ENCODE data around the gene NCR2. TPM values are rescaled to one million over a fixed set of nuclear protein-coding genes. Genes with fewer than 3 reads are reported as not detected.

Gene NCR2
- total and polyA plus RNA-seq, 9 of the 15 experiments (the other 6 are each of a cell fraction or from before 2014, with no cell fraction given): not detected

GRCh38 chr6:41375598-41376151 is 40.3 kb downstream of the NCR2 start:
- FAIRE-seq (no peak), DNase-seq (ENCODE audit: extremely low read depth in 1 of 4, low spot score in 3 of 4) (no peak), ATAC-seq (no peak)
- ChIA-PET CTCF (ENCODE audit: low intra/inter-chr PET ratio) (no interaction called here), POLR2A (interaction anchor here (0.7 kb wide), 1 partner anchor 1721 kb away, joined by 4 read pairs; no protein-coding TSS in a partner anchor)
- BruUV-seq (replicated peaks): no TSS peak
- no peaks in the 10 kb centered on the region for H3K9me1 ChIP-seq (ENCODE audit: control insufficient read depth, insufficient read depth, low read length)
- H3K27ac ChIP-seq (ENCODE audit: extremely low read depth, low read depth, low read length): no peak overlapping the region
- in situ Hi-C loops (cut with MboI): no loop called here
- peaks cover 0 to 26% of the 10 kb centered on the region in 2 experiments; a peak in 2 of 5 replicates for H3K4me1 ChIP-seq (replicated peaks in 1 of 2; ENCODE audit: control insufficient read depth in 2 of 2, insufficient read depth in 2 of 2, low read length in 2 of 2)
- no peak overlapping the region for H2AFZ ChIP-seq (ENCODE audit: low read depth, low read length)
- WGBS (ENCODE audit: insufficient coverage, low coverage, missing lambda C conversion rate): 2% methylated on average over 25 of the region's 30 CpGs
- no peaks in the 10 kb centered on the region for H4K20me1 ChIP-seq (replicated peaks; ENCODE audit: control insufficient read depth, insufficient read depth, low read length)
- H3K36me3 ChIP-seq (ENCODE audit: control insufficient read depth, insufficient read depth, low read length): no peaks in the 10 kb centered on the region
- H3K4me2 ChIP-seq (ENCODE audit: insufficient read depth, low read length): no peak overlapping the region
- intact Hi-C loops (cut with micrococcal nuclease): no loop called here
- H3K79me2 ChIP-seq (ENCODE audit: control insufficient read depth, insufficient read depth, low read length): no peaks in the 10 kb centered on the region
- no peak overlapping the region for H3K4me3 ChIP-seq
- H3K9me3 ChIP-seq (replicated peaks; ENCODE audit: control insufficient read depth, insufficient read depth, low read depth, low read length): no peaks in the 10 kb centered on the region
- no peak overlapping the region for H3K9ac ChIP-seq (ENCODE audit: insufficient read depth in 1 of 2, low read depth in 2 of 2, low read length in 2 of 2)
- peaks cover 39 to 62% of the 10 kb centered on the region in 2 experiments for H3K27me3 ChIP-seq (ENCODE audit: control insufficient read depth in 2 of 2, insufficient read depth in 2 of 2, low read length in 2 of 2)
- TF ChIP-seq CLOCK (CRISPR knock-in tag; IDR thresholded peaks at IDR 0.05; ENCODE audit: borderline replicate concordance) (no peak), ZNF589 (CRISPR knock-in tag; IDR thresholded peaks at IDR 0.05; ENCODE audit: low read depth) (no peak), HBP1 (CRISPR knock-in tag; IDR thresholded peaks at IDR 0.05) (no peak), TRIM28 (IDR thresholded peaks at IDR 0.05) (no peak), CUX1 (CRISPR knock-in tag; IDR thresholded peaks at IDR 0.05) (no peak), NR1H2 (CRISPR knock-in tag; IDR thresholded peaks at IDR 0.05) (no peak)
